HG02884 (cell line): Measurements from ENCODE around the gene PAH.
"Not testable (repeated sequence)": the region's sequence is repeated elsewhere in the genome, so short reads cannot be mapped to it uniquely, and the experiment has no call there.

ENCODE experiments used
- ATAC-seq: cut with Tn5 transposase; IDR thresholded peaks from one replicate; pipeline ENCODE4 v1.9.1; 2021; ENCODE audit warnings: mild to moderate bottlenecking, moderate library complexity; ENCODE audit not compliant: unreplicated experiment

The PAH gene

DNA sequence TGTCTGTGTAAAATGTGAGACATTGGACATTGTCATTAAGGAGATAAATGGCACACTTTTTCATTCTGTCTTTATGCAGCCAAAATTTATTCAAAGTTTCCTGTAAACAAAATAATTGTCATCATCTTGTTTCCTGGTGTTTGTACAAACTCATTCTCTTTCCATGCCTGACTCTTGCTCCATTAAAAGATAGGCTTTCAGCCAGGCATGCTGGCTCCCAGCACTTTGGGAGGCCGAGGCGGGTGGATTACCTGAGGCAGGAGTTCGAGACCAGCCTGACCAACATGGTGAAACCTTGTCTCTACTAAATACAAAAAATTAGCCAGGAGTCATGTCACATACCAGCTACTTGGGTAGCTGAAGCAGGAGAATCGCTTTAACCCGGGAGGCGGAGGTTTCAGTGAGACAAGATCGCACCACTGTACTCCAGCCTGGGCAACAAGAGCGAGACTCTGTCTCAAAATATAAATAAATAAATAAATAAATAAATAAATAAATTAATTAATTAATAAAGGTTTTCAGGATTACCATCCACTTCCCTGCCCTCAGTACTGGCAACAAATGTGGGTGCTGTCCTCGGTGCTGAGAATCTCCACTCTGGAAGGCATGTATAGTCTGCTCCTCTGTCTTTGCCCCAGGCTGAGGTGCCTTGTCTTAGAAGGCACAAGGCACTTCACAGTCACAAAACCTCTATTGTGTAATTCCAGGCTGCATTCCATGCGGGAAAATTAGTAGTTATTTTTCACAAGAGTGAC is 83.2 kb downstream of the PAH start:
- ATAC-seq = no peak

DNA sequence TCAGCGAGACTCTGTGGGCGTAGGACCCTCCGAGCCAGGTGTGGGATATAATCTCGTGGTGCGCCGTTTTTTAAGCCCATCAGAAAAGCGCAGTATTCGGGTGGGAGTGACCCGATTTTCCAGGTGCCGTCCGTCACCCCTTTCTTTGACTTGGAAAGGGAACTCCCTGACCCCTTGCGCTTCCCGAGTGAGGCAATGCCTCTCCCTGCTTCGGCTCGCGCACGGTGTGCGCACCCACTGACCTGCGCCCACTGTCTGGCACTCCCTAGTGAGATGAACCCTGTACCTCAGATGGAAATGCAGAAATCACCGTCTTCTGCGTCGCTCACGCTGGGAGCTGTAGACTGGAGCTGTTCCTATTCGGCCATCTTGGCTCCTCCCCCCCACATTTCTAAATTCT is 84.2 kb downstream of the PAH start:
- ATAC-seq = not testable (repeated sequence)

DNA sequence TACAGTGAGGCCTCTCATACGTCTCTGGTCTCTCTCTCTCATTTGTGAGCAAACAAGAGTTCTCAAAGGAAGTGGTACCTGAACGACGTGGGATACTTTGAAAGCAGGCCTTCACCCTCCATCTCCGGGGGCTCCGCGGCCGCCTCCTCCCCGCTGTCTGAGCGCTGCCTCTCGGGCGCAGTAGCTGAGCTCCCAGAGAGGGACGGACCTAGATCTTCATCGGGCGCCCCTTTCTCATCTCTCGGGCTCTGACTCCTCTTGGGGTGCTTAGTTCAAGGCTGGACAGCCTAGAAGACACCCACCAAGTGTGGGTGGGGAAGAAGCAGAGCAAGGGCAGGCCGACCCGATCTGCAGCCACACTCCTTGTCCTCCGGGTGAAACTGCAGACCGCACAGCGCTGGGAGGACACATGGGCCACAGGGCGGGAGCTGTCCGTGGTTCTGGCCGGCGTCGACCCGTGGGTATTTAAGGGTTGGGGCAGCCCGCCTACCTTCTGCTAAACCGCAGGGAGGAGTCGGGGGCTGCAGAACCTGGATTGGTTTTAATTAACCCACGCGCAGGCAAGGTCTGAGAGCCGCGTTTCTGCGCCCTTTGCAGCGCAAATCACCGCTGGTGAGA is 92.7 kb downstream of the PAH start:
- ATAC-seq = no peak

DNA sequence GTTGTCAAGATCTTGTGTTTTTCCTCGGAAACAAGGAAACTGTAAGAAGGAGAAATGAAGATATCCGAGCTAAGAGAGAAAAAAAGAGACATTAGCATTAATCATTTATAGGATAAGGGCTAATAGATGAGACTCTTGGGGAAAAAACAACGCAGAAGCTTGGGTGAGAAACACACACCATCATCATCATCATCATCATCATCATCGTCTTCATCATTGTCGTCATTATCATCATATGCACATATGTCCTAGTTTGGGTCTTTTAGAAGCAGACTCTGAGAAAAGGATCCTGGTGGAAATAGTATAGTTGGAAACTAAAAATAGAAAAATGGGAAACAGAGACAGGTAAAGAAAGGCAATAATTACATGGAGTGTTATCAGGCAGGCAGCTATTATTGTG is 95.9 kb downstream of the PAH start:
- ATAC-seq = no peak

DNA sequence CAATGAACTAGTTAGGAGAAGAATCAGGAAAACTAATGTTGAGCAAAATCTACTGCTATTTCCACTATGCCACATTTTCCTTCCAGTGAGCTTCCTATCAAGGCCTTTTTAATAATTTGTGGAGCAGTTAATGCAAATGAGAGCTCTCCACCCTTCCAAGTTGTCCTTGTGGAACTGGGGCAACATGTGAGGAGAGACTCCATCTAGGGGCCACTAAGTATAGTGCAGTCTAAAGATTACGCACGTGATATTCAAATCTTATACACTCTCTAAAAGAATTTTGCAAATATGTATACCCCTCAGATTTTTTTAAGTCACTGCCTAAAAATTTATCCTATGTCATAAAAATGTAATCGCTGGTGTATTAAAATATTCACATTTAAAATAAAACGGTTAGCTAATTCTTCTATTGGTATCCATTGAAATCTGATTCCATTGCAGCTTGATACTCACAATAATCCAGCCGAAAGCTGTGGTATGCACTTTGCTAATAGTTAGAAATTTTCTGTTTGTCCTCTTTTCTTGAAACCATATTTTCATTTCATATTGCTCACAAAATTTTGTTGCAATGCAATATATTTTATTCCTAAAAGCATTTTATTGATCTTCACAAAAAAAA is 100.1 kb downstream of the PAH start:
- ATAC-seq = no peak

DNA sequence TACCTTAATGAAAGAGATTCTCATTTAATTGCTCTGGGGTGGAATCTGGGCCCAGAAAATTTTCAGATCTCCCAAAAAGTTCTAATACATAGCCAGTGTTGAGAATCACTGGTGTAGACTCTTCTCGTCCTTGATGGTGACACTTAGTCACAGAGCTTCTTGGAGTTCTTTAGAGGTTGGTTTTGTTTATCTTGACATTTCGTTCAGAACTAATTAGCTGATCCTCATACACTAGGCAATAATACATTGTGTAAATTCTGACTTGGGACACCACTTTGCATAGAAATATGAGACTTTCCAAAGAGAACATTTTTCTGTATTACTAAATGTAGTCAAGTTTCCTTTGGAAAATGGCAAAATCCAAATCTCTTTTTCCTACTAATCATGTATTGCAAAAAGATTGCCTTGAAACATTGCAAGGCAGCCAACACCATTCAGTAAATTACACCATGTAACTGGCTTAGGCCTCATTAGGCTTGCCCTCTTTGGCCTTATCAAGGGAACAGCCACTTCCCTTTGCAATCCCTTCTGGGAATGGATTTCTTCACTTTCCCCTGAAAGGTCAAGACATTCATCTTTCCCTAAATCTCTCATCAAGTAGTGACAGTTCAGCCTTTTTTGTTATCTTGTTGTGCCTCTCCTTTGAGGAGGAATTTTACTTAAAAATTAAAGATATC is 102.2 kb downstream of the PAH start:
- no peak for ATAC-seq

DNA sequence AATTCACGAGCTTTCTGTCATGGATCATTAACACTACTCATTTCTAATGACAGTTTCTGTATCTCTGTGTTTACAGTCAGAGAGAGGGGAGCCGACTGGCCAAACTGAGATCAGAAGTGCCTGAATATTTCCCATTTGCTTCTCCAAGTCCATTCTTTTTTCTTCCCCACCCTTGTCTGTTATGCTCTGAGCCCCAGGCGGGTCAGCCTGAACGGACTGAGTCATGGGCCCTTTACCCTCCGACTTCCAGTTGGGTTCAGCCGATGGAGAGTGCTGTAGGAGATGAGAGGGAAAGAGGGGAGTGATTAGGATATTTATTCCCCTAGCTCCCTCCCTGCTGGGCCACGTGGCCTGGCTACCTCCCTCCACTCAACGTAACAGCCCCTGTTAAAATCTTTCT is 104.7 kb downstream of the PAH start:
- no peak for ATAC-seq

DNA sequence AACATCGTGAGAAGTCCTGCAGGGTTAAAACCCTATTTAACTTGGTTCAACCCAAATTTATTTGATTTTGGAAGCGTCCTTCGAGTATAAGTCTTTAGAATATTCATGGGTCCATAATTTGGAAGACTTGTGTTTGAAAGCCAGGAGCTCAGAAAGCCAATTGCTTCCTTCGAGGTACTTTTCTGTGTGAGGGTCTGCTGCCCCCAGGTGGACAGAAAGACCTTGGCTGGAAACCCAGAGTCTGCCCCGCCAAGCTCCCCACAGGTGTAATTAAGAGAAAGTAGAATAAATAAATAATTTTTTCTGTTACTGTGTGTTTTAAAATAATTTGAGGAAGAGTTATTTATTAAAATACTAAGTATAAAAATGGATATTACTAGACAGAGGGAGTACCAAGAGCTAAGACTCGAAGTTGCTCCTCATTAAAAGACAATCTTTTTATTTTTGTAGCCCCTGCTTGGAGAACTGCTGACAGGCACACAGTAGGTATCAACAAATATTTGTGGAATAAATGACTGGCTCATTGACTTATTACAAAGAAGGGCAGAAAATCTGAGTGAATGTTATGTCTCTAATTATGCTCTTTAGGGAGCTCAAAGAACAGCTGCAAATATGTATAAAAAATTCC is 105.8 kb downstream of the PAH start:
- ATAC-seq = no peak

DNA sequence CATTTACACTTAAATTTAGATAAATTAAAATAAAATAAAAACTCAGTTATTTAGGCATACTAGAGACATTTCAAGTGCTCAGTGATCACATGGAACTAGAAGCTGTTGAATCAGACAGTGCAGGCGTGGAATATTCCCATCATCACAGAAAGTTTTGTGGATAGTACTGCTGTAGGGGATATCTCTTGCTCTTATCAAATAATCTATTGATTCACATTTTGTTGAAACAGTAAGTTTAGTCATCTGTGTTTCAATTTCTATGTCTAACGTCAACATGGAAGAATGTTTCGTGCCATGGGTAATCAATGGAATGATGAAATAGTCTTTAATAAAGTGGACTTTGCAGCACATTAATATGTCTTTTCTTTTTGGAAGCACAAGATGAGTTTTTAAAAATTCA is 108.6 kb downstream of the PAH start:
- no peak for ATAC-seq

DNA sequence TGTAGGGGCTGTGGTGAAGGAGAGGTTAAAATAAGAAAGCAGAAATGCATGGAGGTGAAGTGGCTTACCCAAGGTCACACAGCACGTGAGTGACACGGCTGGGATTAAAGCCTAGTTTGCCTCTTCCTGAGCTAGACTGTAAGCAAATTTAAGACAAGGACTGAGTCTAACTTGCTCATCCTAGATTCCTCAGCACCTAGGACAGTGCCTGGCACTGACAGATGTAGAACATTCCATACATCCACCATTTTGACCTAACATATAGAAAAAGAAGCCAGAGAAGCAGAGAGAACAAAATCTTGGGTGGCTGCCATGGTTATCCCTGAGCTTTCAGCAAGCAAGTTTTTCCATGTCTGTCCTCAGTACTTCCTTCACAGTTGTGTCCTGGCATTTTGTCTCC is 110.5 kb downstream of the PAH start:
- no peak for ATAC-seq

DNA sequence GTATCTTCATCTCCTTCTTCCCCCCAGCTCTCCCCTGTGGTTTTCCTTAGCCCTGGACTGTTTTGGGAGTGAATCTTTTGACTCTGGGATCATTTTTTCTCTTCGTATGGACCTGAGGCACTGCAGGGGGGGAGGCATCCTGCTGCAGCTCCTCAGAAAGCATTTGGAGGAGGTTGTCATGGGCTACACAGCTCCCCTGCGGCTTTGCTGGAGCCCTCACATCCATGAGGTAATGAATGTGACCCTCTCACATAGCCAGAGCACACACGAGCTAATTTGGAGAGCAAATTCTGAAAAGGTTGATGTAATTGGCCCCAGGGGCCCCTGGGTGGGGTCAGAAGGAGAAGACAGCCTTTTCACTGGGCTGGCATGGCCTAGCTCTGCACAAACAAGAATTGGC is 110.9 kb downstream of the PAH start:
- ATAC-seq = no peak

DNA sequence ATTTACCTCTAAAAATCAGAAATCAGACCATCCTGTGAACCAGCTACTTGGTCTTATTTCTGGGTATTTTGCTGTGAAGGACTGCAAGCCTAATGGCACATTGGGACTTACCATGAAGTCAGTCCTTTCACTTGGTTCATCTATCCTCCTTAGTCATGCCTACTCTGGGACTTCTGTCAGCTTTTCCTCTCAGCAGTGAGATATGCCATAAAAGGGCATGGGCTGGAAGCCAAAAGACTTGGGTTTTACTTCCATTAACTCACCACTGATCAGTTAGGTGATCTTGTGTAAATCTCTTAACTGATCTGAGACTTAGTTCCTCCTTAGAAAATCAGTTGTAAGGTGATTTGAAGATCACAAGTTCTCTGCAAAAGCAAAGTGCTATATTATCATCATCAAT is 116.5 kb downstream of the PAH start:
- ATAC-seq = no peak

DNA sequence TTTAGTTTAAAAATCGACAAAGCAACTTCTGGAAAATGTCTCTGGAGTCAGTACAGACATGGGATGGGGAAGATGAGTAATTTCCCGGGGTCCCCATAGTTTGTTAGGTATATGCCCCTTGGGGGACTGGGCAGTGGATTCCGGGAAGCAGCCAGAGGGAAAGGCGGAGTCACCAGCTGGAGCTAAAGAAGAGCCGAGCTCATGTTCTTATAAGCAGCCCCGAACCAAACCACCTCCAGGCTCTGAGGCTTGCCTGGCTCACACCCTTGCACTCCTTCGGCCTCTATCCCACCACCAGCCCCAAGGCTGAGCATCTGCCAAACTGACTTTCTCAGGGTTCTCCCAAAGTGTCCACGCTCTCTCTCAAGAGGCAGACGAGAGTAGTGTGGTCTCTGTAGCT is 117.8 kb downstream of the PAH start:
- ATAC-seq = no peak

DNA sequence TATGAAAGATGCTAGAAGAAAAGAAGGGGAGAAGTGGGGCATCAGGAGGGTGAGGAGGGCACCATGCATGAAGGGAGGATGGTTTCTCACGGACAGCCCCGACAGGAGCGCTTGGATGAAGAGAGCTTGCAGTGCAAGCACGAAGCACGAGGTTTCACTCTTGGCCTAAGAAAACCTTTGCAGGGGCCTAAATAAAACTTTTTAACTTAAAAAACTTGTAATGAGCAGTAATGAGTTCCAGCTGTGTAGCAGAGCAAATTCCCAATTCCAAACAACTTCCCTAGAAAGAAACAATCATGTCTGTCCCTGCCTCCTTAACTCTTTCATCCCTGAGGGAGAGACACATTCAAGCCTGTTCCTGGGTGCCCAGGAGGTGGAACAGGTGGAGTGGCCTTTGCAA is 119.5 kb downstream of the PAH start:
- ATAC-seq = no peak

DNA sequence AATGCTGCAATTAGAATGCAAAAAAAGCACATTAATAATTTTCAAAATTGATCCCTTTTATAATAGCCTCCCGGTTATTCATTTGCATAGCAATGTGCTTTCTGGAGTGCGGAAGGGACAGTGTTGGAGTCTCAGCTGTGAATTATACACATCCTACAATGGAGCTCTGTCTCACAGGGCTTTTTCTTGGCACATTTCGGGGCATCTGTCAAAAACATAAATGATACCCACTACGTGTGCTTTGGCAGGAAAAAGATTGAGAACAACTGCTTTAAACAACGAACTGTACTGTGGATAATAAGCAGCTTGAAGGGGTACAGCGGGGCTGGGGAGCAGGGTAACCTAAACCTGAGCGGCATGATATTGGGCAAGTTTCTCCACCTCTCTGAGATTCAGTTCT is 123.1 kb downstream of the PAH start:
- ATAC-seq = no peak
